ENCODE data around the gene NMNAT3.

DNA sequence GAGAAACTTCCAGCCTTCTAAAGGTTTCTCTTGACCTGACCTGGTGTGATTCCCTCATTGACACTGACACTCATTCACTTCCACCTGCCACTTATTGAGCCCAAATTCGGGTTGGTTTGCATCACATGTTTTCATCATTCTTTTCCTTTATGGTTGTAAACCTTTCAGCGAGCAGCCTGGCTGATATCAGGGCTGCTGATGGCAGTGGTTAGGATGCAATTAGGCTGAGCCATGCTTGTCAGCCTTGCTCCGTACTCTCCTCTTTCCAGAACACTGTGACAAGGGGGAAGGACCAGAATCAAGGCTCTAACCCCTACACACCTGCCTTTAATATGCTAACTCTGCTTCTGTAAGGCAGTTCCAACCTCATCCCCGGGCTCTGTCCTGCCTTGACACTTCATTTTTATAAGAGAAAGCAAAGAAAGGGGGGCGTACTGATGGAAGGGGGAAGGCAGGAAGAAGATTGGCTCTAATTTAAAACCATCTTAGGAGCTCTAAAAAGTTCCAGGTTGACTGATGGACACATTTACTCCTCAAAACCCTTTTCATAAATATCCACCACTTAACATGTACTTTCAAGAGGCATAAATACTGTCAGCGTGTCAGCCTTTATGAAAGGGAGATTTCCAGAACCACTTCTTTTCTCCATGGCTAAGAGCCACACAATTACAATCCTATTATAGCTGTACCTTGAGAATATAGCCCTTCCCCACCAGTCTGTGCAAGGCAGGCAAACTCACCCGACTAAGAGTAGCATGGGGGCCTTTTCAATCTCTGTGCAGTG, 5.7 kb downstream of the NMNAT3 start:
- TF ChIP-seq, protein P1, sequence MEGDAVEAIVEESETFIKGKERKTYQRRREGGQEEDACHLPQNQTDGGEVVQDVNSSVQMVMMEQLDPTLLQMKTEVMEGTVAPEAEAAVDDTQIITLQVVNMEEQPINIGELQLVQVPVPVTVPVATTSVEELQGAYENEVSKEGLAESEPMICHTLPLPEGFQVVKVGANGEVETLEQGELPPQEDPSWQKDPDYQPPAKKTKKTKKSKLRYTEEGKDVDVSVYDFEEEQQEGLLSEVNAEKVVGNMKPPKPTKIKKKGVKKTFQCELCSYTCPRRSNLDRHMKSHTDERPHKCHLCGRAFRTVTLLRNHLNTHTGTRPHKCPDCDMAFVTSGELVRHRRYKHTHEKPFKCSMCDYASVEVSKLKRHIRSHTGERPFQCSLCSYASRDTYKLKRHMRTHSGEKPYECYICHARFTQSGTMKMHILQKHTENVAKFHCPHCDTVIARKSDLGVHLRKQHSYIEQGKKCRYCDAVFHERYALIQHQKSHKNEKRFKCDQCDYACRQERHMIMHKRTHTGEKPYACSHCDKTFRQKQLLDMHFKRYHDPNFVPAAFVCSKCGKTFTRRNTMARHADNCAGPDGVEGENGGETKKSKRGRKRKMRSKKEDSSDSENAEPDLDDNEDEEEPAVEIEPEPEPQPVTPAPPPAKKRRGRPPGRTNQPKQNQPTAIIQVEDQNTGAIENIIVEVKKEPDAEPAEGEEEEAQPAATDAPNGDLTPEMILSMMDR (IDR thresholded peaks at IDR 0.05): no peak
- TF ChIP-seq EZH2 (IDR thresholded peaks at IDR 0.05): no peak
- TF ChIP-seq EZH2phosphoT487 (IDR thresholded peaks at IDR 0.05): no peak

Data from neural progenitor cell (in vitro differentiated cells).